Raji (cell line): ENCODE results near the gene KCTD7.

Experiments used
- POLR2A ChIP-seq: IDR thresholded peaks from 2 replicates; pipeline ENCODE4 v1.6.1; 2011; ENCODE audit warnings: low read depth, low read length, control low read depth; ENCODE audit not compliant: insufficient read depth

KCTD7 gene

DNA sequence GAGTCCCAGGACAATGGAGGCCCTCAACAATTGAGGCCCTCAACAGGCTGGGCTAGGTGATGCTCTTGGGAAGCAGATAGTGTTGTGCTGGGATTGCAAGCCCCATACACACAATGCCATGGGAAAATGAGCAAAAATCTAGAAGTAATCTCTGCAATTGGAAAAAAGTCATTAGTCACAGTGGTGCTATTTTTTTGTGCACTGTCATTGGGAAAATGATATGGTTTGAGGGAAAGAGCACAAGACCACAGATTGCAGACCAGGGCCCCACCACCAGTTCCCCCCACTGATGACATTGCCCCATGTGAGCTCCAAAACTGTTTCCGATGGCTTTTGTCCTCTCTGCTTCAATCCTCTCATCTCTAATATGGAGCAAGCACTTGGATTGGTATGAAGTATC, 1.9 kb downstream of the KCTD7 start:
- no peak for TF ChIP-seq POLR2A

DNA sequence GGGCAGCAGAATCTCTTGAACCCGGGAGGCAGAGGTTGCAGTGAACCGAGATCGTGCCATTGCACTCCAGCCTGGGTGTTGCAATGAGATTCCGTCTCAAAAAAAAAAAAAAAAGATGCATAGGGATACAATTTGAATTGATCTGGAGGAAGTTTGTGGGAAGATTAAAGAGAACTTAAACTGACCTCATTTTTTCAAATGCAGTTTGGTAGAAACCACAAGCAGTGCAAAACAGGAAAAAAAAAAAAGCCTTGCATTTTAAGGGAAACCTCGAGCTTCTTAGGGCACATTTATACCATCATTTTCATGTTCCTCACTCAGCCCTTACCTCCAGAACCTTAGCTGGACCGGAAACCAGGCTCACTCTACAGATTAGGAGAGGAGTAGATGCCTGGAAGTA, 2.8 kb downstream of the KCTD7 start:
- no peak for TF ChIP-seq POLR2A

DNA sequence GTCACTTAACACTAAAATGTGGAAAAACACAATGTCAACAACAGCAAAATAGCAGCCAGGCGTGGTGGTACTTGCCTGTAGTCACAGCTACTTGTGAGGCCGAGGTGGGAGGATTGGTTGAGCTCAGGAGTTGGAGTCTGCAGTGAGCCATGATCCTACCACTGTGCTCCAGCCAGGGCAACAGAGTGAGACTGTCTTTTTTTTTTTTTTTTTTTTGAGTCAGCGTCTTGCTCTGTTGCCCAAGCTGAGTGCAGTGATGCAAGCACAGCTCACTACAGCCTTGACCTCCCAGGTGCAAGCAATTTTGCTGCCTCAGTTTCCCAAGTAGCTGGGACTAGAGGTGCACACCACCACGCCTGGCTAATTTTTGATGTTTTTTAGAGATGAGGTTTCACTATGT, 6.1 kb downstream of the KCTD7 start:
- TF ChIP-seq POLR2A = no peak

DNA sequence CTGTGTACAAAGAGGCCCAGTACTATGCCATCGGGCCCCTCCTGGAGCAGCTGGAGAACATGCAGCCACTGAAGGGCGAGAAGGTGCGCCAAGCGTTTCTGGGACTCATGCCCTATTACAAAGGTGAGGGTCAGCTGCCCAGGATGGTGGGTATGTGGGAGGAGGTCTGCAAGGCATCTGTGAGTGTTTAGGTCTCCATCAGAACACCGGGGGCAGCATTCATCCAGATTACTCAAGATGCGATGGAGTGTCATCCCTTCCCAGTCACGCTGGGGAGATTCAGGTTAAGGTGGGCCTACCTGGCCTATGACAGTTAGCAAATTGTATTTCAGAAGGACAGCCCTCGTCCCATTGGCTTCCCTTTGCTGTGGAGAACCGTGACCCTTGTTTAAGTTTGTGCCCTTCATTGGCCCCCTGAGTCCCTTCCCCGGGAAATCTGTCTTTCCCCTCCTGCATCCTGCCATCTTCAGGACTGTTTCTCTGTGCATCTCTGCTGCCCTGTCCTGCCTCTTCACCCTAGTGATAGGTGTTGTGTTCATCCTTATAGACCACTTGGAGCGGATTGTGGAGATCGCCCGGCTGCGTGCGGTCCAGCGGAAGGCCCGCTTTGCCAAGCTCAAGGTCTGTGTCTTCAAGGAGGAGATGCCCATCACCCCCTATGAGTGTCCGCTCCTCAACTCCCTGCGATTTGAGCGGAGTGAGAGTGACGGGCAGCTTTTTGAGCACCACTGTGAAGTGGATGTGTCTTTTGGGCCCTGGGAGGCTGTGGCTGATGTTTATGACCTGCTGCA, 9.8 kb downstream of the KCTD7 start:
- TF ChIP-seq POLR2A = no peak

DNA sequence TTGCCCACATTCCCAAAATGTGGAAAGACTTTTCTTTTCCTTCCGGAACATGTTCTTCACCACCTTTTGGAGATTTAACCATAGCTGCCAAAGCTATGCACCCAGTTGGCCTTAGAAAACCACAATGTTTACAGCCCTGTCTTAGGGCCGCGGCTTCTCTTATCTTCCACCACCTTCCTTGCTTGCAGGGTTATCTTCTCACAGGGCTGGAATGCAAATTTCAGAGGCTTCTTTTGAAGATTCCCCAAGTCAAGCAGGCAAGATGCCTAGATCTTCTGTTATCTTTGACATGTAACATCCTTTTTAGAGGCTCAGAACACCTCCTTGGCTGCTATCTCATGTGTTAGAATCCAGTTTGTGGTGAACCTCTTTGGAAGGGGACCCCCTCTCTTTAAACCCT, 11.1 kb downstream of the KCTD7 start:
- TF ChIP-seq POLR2A = no peak

DNA sequence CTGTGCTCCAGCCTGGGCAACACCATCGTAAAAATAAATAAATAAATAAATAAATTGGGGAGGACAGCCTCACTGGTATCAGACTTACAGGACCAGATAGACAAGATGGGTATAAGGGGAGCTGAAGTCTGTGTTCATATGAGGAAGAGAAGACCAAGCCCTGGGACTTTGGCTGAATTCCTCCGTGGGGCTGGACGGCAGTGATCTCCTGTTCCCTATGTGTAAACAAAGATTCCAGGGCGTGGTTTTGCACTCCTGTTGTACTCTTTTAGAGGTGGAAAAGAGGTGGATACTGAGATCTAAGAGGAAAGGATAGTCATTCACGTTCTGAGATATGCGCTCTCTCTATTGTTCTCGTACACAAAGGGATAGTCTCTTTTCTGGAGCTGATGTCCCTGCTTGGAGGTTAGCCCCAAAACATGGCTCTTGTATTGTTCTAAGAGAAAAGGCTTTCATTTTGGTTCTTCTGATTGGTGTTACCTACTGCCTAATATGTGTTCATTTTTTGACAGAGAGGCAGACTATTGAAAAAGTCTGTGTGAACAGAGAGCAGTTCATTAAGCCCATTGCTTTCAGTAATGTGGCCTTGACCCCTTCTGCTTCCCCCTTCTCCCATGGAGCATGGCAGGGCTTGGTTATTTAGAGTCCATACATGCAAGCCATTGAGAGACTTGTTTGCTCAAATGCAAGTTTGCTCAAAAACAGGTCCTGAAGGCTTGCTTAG, 12.3 kb downstream of the KCTD7 start:
- TF ChIP-seq POLR2A = no peak

DNA sequence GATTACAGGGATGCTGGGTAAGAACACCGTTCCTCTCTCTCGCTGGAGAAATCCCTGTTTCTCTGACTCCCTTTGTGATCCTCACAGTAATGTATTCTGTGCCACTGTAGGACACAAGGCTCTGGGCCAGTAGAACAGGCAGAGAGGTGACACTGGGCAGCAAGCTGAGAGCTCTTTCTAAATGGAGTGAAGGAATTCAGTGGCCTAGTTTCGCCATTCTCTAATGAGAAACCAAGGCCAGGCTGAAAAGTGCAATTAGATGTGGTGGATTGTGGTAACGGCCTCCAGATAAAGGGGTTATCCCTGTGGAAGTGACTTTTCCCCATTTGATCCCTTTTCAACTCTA, 12.8 kb downstream of the KCTD7 start:
- TF ChIP-seq POLR2A = no peak

DNA sequence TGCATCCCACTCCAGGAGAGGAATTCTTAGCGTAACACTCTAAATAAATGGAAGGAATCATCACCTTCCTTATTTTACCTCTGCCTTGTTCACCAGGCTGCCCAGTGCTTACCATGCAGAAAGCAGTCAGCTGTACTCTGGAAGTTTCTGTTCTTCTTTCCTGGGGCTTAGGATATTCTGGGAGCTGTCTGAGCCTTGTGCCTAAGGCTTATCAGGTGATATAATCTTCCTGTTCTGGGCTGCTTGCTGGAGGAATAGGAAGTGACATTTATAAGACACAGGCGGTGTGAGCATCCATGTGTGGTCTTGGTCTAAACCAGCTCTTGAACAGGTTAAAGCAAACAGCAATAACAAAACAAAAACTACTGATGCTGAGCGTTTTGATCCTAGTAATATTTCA, 13.5 kb downstream of the KCTD7 start:
- no peak for TF ChIP-seq POLR2A

DNA sequence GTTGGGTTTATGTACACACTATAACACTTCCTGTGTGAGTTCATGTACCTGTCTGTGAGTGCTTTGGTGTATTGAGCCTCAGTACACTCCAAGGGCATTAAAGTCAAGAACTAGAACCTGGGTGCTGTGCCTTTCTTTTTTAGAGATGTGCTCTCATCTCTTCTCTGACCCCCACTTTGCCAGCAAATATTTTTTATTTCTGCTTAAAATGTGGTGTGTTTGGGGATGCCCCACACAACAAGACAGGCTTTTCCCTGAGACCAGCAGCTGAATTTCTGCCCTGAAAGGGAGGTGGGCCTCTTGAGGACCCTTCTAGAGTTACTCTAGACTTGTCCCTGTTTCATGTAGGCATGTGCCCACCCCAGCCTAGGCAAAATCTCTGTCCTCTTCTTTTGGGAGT, 14.3 kb downstream of the KCTD7 start:
- TF ChIP-seq POLR2A = no peak

DNA sequence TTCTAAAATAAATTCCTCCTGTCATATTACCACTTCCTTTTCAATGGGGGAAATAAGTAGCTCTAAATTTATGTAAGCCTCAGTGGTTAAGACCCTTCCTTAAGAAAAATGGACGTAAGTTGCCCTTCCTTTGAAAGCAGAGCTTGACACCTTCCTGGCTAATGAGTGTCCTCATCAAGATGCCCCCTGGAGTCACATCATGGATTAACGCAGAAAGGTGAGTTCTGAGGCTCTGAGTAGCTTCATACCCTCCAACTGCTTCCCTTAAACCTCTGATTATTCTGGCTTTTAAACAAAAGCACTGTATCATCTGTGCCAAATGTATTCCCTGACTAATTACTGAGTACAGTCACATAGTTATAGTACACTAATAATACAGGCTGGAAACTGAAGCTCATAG, 14.7 kb downstream of the KCTD7 start:
- TF ChIP-seq POLR2A = no peak

DNA sequence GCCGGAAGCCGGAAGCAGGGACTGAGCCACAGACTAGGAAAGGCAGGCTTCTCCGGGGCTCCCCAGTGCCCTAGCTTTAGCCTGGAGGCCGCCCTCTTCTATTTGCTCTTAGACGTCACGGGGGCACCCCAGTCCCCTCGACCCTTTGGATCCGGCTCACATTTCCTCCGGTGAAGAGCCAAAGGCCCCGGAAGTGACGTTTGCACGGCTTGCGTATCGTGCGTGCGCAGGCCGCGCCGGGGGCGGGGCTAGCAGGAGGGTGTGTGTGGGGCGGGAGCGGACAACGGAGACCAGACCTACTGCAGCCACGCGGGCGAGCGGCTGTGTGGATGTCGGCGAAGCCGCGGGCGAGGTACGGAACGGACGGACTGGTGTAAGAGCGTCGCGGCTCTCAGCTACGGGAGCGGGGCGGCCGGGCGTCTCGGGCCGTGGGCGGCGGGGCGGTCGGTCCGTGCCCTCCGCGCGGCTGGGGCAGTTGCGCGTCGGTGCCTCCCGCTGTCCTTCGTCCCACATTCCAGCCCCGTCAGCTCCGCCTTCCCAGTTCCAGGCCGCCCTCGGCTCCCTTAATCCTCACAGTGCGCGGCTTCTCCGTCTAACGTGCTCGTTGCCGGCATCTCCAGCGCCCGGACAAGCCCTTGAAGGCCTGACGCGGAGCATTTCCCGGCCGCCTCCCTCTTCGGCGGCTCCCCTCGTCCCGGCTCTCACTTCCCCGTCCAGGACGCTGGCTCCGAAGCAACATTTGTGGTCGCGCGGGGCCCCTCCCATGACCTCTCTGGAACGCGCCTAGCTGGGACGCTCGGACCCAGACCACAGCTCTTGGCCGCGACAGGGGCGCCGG, 25.8 kb downstream of the KCTD7 start:
- TF ChIP-seq POLR2A = peak; percentile 98

DNA sequence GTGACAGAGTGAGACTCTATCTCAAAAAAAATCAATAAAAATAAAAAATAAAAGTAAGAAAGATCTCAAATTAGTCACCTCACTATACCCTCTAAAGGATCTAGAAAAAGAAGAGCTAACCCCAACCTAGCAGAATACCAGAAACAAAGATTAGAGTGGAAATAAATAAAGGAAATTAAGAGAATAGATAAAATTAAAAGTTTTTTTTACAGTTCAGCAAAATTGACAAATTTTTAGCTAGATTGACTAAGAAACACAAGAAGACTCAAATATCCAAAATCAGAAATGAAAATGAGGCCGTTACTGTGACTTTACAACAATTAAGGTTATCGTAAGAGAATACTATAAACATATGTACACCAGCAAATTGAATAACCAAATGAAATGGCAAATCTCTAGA, 29.1 kb downstream of the KCTD7 start:
- no peak for TF ChIP-seq POLR2A

DNA sequence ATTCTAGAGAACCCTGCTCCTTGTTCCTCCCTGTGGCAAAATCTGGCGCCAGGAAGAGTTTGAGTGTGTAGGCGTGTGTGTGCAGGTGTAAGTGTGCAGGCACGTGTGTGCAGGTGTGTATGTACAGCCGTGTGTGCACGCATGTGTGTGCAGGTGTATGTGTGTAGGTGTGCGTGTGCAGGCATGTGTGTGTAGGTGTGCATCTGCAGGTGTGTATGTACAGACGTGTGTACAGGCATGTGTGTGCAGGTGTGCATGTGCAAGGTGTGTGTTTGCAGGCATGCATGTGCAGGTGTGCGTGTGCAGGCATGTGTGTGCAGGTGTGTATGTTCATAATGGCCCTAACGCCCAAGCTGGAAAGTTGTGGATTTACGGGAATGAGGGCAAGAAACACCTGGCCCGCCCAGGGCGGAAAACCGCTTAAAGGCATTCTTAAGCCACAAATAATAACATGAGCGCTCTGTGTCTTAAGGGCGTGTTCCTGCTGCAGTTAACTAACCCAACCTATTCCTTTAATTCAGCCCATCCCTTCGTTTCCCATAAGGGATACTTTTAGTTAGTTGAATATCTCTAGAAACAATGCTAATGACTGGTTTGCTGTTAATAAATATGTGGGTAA, 34.1 kb downstream of the KCTD7 start:
- no peak for TF ChIP-seq POLR2A

DNA sequence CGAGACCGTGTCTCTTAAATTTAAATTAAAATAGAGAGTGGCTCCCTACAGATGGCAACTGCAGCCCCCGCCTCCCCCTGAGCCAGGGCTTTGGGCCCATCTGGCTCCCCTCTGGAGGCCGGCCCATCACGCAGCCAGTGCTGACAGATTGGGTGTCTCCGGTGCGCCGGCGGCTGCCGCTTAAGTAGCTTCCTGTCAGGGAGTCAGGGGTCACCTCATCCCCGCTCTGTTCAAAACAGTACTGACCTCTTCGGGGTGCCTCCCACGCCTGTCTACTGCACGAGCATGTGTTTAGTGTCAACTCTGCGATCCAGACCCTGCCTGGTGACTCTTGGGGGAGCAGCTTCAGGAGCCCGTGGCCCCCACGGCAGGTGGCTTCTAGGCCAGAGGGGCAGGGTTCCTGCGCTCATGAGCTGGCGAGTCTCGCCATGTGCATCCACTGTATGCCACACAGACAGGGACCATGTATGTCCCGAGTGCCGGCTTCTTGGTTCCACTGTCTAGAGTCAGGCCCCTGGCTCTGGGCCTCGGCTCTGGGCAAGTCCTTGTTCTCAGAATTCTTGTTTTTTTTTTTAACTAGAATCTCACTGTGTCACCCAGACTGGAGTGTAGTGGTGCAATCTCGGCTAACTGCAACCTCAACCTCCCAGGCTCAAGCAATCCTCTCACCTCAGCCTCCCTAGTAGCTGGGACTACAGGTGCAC, 36.1 kb downstream of the KCTD7 start:
- no peak for TF ChIP-seq POLR2A

DNA sequence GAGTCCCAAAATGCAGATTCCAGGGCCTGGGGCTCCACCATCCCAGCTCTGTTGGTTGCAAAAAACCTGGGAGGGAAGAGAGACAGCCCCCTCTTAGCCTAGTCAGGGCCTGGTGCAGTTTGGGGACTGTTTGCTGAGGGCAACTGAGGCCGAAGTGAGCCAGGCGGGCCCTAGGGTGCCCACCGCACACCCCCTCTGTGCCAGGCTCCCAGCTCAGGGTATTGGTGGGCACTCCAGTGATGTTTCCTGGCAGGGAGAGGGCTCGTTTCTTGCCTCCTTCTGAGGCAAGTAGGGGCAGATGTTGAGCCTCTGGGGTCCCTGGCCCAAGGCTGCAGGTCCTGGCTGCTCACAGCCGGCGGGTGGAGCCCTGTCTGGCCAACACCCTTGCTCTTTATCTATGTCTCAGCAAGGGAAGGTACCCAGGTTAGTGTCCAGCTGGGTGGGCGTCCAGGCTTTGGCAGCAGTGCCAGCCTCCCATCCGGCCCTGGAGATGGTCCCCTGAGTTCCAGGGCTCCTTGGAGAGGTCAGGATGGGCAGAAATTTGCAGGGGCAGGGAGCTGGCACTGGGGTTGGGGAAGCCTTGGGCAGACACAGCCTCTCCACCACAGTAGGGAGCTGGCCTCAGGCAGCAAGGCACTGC, 37.8 kb downstream of the KCTD7 start:
- TF ChIP-seq POLR2A = no peak
